ENCODE measurements around the gene KIAA0513.

Gene KIAA0513

GRCh38 chr16:85004587-85005205 is 22.9 kb upstream of the KIAA0513 start:
- H3K9ac ChIP-seq (ENCODE audit: low read depth, low read length) = no peak overlapping the region
- peaks cover 96% of the 10 kb centered on the region for H3K79me2 ChIP-seq (ENCODE audit: insufficient read depth, low read length)
- H2AFZ ChIP-seq (ENCODE audit: low read depth, low read length) = no peak overlapping the region
- H3K27me3 ChIP-seq (ENCODE audit: insufficient read depth, low read length, poor library complexity) = no peaks in the 10 kb centered on the region
- peaks cover 11% of the 10 kb centered on the region for H3K4me1 ChIP-seq (ENCODE audit: insufficient read depth, low read length)
- H3K27ac ChIP-seq (ENCODE audit: low read length) = no peak overlapping the region
- no peak overlapping the region for H3K4me2 ChIP-seq (ENCODE audit: insufficient read depth, low read length)
- H3K4me3 ChIP-seq (ENCODE audit: low read depth in 1 of 2, low read length in 2 of 2) = no peak overlapping the region
- ATAC-seq (ENCODE audit: insufficient read depth, low read depth) (no peak), DNase-seq (no peak)
- peaks cover 9% of the 10 kb centered on the region; the same call in 1 of the 2 replicates for H3K36me3 ChIP-seq (ENCODE audit: insufficient read depth, low read length)
- H3K9me3 ChIP-seq (ENCODE audit: insufficient read depth, low read length, severe bottlenecking) = no peaks in the 10 kb centered on the region
- peaks cover 47% of the 10 kb centered on the region; the same call in 1 of the 2 replicates for H4K20me1 ChIP-seq (ENCODE audit: insufficient read depth, low read length)
- TF ChIP-seq EZH2 (IDR thresholded peaks at IDR 0.05; ENCODE audit: borderline replicate concordance, low read depth, low read length, severe bottlenecking) (no peak), CTCF (IDR thresholded peaks at IDR 0.05; ENCODE audit: borderline replicate concordance, extremely low read depth, low read length, poor library complexity, severe bottlenecking) (no peak)

GRCh38 chr16:85005285-85006069 is 22.1 kb upstream of the KIAA0513 start:
- DNase-seq (no peak), ATAC-seq (ENCODE audit: insufficient read depth, low read depth) (no peak)
- Histone ChIP-seq H3K79me2 (ENCODE audit: insufficient read depth, low read length) (peaks cover 96% of the 10 kb centered on the region), H3K4me1 (ENCODE audit: insufficient read depth, low read length) (peaks cover 19% of the 10 kb centered on the region), H2AFZ (ENCODE audit: low read depth, low read length) (no peak overlapping the region), H3K9me3 (ENCODE audit: insufficient read depth, low read length, severe bottlenecking) (no peaks in the 10 kb centered on the region), H4K20me1 (ENCODE audit: insufficient read depth, low read length) (peaks cover 45% of the 10 kb centered on the region), H3K27ac (ENCODE audit: low read length) (no peak overlapping the region), H3K36me3 (ENCODE audit: insufficient read depth, low read length) (peaks cover 5% of the 10 kb centered on the region; the same call in 1 of the 2 replicates), H3K9ac (ENCODE audit: low read depth, low read length) (no peak overlapping the region), H3K4me2 (ENCODE audit: insufficient read depth, low read length) (no peak overlapping the region), H3K27me3 (ENCODE audit: insufficient read depth, low read length, poor library complexity) (no peaks in the 10 kb centered on the region), H3K4me3 (ENCODE audit: low read depth in 1 of 2, low read length in 2 of 2) (no peak overlapping the region)
- TF ChIP-seq EZH2 (IDR thresholded peaks at IDR 0.05; ENCODE audit: borderline replicate concordance, low read depth, low read length, severe bottlenecking) = no peak
- TF ChIP-seq CTCF (IDR thresholded peaks at IDR 0.05; ENCODE audit: borderline replicate concordance, extremely low read depth, low read length, poor library complexity, severe bottlenecking) = no peak

DNA sequence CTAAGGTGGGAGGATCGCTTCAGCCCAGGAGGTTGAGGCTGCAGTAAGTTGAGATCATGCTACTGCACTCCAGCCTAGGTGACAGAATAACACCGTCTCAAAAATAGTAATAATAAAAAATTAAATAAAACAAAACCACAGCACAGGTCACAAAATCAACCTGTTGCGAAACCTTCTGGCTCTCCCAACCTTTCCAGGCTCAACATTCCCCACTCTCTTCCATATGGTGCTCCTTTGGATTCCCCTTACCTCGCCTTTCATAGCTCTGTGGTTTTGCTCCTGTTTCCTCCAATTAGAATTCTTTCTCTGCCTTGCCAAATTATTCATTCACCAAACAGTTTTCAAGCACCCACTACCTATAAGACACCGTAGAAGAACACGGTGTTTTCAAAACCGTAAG is 21.0 kb upstream of the KIAA0513 start:
- no peak overlapping the region for H3K4me3 ChIP-seq (ENCODE audit: low read depth in 1 of 2, low read length in 2 of 2)
- ATAC-seq (ENCODE audit: insufficient read depth, low read depth) (no peak), DNase-seq (no peak)
- H3K36me3 ChIP-seq (ENCODE audit: insufficient read depth, low read length) = peaks cover 5% of the 10 kb centered on the region; the same call in 1 of the 2 replicates
- no peak overlapping the region for H3K27ac ChIP-seq (ENCODE audit: low read length)
- H4K20me1 ChIP-seq (ENCODE audit: insufficient read depth, low read length) = peaks cover 39% of the 10 kb centered on the region
- peaks cover 22% of the 10 kb centered on the region for H3K4me1 ChIP-seq (ENCODE audit: insufficient read depth, low read length)
- H3K79me2 ChIP-seq (ENCODE audit: insufficient read depth, low read length) = peaks cover 94% of the 10 kb centered on the region
- no peaks in the 10 kb centered on the region for H3K27me3 ChIP-seq (ENCODE audit: insufficient read depth, low read length, poor library complexity)
- no peak overlapping the region for H2AFZ ChIP-seq (ENCODE audit: low read depth, low read length)
- H3K9me3 ChIP-seq (ENCODE audit: insufficient read depth, low read length, severe bottlenecking) = no peaks in the 10 kb centered on the region
- TF ChIP-seq EZH2 (IDR thresholded peaks at IDR 0.05; ENCODE audit: borderline replicate concordance, low read depth, low read length, severe bottlenecking) (no peak), CTCF (IDR thresholded peaks at IDR 0.05; ENCODE audit: borderline replicate concordance, extremely low read depth, low read length, poor library complexity, severe bottlenecking) (no peak)
- H3K9ac ChIP-seq (ENCODE audit: low read depth, low read length) = no peak overlapping the region
- H3K4me2 ChIP-seq (ENCODE audit: insufficient read depth, low read length) = no peak overlapping the region

Data from DND-41 (cell line).